ENCODE measurements around the gene PPP2R3A.

Gene PPP2R3A, protein sequence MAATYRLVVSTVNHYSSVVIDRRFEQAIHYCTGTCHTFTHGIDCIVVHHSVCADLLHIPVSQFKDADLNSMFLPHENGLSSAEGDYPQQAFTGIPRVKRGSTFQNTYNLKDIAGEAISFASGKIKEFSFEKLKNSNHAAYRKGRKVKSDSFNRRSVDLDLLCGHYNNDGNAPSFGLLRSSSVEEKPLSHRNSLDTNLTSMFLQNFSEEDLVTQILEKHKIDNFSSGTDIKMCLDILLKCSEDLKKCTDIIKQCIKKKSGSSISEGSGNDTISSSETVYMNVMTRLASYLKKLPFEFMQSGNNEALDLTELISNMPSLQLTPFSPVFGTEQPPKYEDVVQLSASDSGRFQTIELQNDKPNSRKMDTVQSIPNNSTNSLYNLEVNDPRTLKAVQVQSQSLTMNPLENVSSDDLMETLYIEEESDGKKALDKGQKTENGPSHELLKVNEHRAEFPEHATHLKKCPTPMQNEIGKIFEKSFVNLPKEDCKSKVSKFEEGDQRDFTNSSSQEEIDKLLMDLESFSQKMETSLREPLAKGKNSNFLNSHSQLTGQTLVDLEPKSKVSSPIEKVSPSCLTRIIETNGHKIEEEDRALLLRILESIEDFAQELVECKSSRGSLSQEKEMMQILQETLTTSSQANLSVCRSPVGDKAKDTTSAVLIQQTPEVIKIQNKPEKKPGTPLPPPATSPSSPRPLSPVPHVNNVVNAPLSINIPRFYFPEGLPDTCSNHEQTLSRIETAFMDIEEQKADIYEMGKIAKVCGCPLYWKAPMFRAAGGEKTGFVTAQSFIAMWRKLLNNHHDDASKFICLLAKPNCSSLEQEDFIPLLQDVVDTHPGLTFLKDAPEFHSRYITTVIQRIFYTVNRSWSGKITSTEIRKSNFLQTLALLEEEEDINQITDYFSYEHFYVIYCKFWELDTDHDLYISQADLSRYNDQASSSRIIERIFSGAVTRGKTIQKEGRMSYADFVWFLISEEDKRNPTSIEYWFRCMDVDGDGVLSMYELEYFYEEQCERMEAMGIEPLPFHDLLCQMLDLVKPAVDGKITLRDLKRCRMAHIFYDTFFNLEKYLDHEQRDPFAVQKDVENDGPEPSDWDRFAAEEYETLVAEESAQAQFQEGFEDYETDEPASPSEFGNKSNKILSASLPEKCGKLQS (N-terminal part only)

DNA sequence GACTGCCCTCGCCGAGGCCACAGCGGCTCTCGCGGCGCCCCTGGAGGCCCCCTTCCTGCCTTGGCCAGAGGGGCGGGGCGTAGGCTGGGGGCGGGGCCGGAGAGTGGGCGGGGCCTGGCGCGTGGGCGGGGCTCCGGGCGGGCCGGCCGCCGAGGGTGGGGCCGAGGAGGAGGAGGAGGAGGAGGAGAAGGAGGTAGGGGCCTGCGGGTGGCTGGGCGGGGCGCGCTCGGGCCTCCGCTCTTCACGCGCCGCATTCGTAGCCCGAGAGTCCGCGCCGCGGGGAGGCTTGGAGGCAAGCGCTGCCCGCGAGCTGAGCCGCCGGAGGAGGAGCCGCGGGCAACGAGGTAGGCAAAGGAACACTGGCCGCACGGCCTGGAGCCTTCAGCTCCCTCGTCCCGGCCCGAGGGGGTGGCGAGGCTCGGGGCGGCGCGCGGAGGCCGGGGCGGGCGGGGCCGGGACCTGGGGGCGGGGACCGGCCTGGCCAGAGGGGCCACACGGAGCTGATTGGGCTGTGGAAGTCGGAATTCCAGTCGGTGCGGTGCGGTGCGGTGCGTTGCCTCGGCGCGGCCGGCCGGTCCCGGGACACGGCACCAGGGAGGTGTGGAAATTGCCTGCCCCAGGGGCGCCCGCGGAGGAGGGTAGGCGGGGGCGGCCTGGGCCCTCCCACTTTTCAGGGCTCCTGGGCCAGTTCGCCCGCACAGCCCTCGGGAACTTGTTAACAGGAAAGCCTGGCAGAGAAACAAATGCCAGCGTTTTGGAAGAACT lies at the start of gene PPP2R3A:
TSS of gene PPP2R3A (plus strand) at position 223 of the 765 bp plus-strand sequence. CDS start 35,771 bp downstream, outside the sequence.
- TF ChIP-seq, protein P1, sequence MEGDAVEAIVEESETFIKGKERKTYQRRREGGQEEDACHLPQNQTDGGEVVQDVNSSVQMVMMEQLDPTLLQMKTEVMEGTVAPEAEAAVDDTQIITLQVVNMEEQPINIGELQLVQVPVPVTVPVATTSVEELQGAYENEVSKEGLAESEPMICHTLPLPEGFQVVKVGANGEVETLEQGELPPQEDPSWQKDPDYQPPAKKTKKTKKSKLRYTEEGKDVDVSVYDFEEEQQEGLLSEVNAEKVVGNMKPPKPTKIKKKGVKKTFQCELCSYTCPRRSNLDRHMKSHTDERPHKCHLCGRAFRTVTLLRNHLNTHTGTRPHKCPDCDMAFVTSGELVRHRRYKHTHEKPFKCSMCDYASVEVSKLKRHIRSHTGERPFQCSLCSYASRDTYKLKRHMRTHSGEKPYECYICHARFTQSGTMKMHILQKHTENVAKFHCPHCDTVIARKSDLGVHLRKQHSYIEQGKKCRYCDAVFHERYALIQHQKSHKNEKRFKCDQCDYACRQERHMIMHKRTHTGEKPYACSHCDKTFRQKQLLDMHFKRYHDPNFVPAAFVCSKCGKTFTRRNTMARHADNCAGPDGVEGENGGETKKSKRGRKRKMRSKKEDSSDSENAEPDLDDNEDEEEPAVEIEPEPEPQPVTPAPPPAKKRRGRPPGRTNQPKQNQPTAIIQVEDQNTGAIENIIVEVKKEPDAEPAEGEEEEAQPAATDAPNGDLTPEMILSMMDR (IDR thresholded peaks at IDR 0.05; ENCODE audit: borderline replicate concordance, insufficient read depth, low read depth, low read length): no peak
- peak within 1 kb of the TSS; percentile 54 for H3K4me3 ChIP-seq (ENCODE audit: low read depth, low read length)

DNA sequence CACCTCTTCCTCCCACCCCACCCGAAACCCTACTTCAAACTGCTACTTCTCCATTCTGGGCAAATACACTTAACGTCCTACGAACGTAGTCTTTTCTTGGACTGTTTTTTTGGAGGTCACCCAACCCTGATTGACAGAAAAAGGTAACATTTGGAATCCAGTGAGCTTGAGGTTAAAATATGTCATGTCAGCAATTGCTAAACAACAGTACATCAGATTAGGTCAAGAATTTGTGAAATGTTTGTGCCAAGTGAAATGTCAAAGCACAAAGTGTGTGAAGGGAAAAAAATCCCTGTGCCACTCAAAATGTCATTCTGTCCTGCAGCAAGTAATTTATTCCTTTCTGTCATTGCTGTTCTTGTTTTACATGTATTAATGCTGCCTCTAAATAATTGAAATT lies 49.2 kb upstream of the PPP2R3A start:
- TF ChIP-seq, protein P1 (IDR thresholded peaks at IDR 0.05; ENCODE audit: borderline replicate concordance, insufficient read depth, low read depth, low read length): no peak
- H3K4me3 ChIP-seq (ENCODE audit: low read depth, low read length): no peak overlapping the region

GRCh38 chr3:135917076-135917475 lies 48.5 kb upstream of the PPP2R3A start:
- TF ChIP-seq, protein P1 (IDR thresholded peaks at IDR 0.05; ENCODE audit: borderline replicate concordance, insufficient read depth, low read depth, low read length): no peak
- H3K4me3 ChIP-seq (ENCODE audit: low read depth, low read length): no peak overlapping the region

DNA sequence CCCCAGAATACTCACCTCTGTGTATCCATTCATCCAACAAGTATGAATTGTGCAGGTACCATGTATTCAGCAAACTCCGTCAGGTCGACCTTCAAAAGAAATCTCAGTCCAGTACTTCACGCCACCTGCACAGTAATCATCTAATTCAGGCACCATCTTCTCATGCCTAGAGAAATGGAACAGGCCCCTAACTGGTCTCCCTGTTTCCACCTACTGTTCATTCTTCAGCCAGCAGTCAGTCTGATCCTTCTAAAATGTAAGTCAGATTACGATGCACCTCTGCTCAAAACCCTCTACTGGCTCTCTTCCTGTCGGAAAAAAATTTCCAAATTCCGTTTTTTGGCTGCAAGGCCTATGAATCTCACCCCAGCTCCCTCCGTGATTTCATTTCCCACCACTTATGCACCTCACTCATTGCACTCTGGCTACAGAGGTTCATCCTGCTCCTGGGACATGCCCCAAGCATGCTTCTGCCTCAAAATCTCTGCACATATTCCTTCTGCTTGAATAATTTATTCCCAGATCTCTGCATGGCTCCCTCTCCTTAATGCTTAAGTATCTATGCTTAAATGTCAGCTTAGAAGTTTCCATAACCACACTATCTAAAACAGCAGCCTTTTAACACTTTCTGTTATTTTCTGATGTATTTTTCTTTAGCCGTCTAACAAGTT lies 47.5 kb upstream of the PPP2R3A start:
- H3K4me3 ChIP-seq (ENCODE audit: low read depth, low read length): no peak overlapping the region
- TF ChIP-seq, protein P1 (IDR thresholded peaks at IDR 0.05; ENCODE audit: borderline replicate concordance, insufficient read depth, low read depth, low read length): no peak

GRCh38 chr3:135918600-135918999 lies 46.9 kb upstream of the PPP2R3A start:
- TF ChIP-seq, protein P1 (IDR thresholded peaks at IDR 0.05; ENCODE audit: borderline replicate concordance, insufficient read depth, low read depth, low read length): no peak
- H3K4me3 ChIP-seq (ENCODE audit: low read depth, low read length): no peak overlapping the region

DNA sequence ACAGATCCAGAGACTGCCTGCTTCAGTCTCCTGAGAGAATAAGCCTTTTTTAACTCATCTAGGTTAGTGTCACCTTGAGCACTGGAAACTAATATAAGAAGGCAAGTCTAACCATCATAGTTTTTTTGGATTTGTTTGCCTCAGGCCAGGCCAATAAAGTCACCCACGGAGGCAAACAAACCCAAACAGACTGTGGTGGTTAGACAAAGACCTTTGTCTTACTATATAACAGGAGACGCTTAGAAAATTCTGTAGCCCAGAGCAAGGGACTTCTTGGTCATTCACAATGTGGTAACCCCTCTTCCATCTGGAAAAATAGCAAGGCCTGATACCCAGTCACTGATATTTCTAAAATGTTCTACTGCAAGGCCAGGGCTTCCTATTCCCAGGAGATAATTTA lies 45.3 kb upstream of the PPP2R3A start:
- TF ChIP-seq, protein P1 (IDR thresholded peaks at IDR 0.05; ENCODE audit: borderline replicate concordance, insufficient read depth, low read depth, low read length): no peak
- no peak overlapping the region for H3K4me3 ChIP-seq (ENCODE audit: low read depth, low read length)
